NCI-H345 treated with DMSO at 0.1 percent for 48 hours (cell line): ENCODE results near the gene MAP3K4.
"Not testable (repeated sequence)": the region's sequence is repeated elsewhere in the genome, so short reads cannot be mapped to it uniquely, and the experiment has no call there.

Experiments used
- DNase-seq: peaks from one replicate; lab custom pipeline; 2025; ENCODE audit not compliant: unreplicated experiment; lab: John Stamatoyannopoulos, UW

MAP3K4 gene

DNA sequence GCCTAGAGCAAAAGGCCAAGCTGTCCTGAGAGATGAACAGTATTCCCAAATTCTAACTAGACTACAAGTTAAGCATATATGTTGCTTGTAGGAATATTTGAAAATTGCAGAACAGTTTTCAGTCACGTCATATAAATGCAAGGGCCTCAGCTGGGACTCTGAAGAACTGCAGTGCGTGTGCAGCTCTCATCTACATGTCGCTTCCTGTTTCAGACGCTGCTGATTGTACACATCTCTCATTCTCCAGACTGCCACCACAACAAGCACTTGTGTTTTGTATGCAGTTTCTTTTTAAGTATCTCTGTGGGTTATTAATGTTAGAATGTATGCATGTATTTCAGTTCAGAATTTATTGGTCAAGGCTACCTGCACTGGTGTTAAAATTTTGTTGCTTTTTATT, 119.7 kb downstream of the MAP3K4 start:
- no peak for DNase-seq

DNA sequence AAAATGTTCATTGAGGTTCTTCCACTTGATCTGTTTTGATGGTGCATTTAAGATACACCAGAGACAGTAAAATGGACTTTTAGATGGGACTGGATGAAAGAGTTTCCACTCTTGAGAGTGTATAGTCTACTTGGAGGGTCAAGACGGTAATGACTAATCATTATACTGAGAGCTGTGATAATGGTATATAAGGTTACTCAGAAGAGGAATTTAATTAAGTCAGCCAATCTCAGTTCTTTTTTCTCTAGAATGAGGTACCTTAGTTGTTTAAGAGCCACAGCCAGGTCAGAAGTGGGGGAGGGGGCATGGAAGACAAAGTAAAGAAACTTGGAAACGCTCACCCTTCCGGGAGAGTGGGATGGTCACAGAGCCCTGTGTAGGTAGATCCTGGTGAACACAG, 123.9 kb downstream of the MAP3K4 start:
- no peak for DNase-seq

DNA sequence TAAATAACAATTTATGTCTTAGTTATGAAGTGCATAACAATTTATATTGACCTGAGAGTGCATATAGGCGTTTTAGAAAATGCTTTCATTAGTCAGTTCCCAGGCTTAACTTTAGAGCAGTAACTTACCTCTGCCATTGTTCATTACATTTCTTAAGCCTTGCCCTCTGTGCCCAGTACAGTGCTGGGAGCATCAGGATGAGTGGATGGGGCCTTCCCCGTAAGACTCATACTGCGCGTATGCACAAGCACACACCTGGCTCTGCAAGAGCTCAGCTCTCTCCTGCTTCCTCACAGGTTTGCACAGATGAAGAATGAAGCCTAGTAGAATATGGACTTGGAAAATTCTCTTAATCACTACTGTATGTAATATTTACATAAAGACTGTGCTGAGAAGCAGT, 125.0 kb downstream of the MAP3K4 start:
- no peak for DNase-seq

DNA sequence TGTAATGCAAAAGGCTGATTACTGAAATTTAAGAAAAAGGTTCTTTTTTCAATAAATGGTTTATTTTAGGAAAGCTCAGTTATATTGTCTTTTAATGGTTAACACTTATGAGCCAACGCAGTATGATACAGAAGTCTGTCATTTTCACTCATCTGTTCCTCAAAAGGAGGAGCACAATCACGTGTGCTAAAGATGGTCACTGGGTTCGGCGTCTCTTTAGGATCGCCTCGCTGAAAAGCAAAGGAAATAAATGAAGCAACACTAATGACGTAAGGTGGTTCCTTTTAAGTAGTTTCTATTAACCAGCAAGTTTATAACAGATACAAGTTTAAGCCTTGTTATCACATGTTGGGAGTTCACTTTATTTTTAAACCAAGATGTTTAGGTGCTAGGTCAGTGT, 125.7 kb downstream of the MAP3K4 start:
- DNase-seq = no peak

DNA sequence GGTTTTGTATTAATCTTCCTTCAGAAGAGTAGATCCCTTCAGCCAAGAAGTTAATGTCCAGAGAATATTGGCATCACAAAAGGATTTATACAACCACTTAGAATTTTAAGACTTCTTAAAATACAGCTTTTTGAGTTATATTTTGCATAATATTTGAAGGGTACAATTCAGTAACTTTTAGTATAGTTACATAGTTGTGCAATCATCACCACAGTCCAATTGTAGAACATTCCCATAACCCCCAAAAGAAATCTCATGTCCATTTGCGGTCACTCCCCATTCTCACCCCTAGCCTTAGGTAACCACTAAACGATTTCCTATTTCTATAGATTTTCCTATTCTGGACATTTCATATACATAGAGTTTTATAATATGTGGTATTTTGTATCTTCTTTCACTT, 126.4 kb downstream of the MAP3K4 start:
- DNase-seq = no peak

DNA sequence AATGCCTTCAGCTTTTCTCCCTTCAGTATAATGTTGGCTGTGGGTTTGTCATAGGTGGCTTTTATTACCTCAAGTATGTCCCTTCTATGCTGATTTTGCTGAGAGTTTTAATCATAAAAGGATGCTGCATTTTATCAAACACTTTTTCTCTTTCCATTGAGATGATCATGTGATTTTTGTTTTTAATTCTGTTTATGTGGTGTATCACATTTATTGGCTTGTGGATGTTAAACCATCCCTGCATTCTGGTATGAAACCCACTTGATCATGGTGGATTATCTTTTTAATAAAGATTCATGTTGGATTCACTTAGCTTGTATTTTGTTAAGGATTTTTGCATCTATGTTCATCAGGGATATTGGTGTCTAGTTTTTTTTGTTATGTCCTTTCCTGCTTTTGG, 131.8 kb downstream of the MAP3K4 start:
- DNase-seq = not testable (repeated sequence)

DNA sequence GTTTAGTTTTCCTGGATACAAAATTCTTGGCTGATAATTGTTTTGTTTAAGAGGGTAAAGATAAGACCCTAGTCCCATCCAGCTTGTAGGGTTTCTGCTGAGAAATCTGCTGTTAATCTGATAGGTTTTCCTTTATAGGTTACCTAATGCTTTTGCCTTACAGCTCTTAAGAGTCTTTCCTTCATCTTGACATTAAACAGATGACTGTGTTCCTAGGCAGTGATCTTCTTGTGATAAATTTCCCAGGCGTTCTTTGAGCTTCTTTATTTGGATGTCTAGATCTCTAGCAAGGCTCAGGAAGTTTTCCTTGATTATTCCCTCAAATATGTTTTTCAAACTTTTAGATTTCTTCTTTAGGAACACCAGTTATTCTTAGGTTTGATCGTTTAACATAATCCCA, 134.0 kb downstream of the MAP3K4 start:
- DNase-seq = no peak

DNA sequence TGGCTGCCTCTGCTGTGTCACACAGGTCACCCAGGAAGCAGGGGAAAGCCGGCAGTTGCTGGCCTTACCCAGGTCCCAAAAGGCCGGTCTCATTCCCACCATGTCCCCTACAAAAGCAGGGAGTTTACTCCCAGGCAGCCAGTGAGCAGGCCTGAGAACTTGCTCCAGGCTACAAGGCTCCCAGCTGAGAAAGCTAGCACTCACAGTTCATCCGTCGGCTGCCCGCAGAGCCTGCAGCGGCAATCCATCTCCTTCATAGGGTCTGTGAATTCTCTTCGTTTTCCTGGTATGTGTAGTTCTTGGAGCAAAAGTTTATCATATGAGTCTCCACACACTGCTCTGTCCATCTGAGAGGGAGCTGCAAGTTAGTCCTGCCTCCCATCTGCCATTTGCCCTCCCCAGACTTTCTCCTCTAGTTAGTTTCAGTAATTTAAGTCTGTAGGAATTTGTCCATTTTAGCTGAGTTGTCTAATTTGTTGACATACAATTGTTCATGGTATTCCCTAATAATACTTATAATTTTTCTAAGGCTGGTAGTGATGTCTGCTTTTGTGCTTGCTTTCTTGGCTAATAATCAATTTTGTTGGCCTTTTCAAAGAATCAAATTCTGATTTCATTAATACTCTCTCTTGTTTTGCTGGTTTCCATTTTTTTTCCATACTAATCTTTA, 135.6 kb downstream of the MAP3K4 start:
- DNase-seq = no peak

DNA sequence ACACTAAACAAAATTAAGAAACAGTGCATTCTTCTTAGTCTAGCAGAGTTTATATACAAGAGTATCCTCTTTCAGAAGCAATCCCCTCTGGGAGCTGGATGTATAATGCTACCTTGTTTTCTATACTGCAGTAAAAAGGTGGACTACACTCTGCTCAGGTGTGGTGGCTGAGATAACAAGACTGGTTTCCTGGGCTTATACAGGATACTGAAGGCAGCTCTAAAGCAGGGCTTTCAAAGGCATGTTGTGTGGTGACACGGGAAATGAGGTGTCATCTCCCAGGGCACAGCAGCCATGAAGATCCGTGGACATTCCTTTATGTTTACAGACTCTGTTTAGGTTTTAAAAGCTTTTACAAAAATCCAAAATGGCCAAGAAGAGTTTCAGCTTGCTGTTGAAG, 136.7 kb downstream of the MAP3K4 start:
- no peak for DNase-seq

DNA sequence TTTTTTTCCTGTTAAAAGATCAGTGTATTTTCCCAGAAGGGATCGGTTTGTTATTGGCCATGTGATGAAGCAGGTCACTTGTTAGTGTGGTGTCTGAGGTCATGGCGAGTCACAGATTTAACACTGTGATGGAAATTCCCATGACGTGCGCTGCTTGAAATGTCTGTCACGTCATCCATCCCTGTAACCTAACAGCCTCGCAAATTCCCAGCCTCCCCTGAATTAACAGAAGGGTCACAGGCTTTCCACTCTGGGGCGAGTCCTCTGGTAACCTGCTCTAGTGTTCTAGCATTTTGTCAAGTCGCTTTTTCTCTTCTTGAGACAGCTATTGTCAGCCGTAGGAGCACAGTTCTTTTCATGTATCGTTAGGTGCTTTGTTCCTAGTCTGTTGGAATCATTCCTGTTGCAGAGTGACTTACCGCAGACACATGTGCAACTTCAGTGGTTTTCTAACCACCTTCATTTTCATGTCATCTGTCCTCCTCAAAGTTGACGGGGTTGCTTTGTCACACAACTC, 137.2 kb downstream of the MAP3K4 start:
- DNase-seq = no peak

DNA sequence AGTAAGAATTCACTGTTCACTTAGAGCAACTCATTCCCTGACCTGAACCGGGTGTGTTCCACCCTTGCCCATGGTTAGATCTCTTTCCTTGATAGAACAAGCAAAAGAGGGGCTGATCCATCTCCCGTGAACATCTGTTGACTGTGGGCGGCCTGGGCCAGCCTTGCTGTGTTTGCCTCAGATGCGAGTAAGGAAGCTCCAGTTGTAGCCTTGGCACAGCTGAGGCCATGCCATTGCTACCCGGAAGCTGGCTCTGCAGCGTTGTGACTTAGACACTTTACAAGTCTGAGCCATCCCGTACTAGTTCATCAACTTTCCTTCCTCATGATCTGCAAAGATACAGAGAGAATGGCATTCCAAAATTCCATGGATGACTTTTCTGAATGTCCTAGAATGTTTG, 139.0 kb downstream of the MAP3K4 start:
- no peak for DNase-seq

DNA sequence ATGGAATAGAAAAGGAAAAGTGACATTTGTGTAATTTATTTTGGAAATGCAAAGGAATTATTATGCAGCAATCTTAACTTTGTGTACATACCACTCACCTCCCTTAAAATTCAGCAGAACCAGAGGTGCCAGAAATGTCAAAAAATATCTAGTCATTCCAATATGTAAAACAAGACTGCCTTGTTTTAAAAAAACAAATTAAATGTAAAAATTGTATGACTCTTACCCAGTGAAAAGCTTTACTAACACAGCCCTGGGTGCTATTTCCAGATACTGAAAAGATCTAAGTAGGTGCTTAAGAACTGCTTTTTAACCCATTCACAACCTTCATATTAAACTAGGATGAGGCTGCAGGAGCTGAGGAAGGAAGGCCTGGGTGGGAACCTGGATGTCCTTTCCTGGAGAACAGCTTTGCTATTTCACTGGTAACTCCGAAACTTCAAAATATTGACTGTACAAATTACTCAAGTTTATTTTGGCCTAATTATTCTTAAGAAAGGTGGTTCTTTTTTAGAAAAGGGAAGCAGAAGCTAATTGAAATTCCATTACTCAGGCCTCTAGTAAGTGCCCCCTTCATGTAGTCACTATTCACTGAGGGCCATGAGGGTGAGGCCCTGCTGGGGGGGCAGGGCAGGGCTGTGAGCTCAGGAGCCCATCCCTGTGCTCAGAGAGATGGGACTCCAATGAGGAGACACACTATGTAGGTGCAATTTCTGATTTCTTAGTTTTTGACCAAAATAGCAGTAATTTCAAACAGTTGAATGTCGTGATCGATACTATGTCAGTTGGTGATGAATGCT, 139.6 kb downstream of the MAP3K4 start:
- DNase-seq = no peak

DNA sequence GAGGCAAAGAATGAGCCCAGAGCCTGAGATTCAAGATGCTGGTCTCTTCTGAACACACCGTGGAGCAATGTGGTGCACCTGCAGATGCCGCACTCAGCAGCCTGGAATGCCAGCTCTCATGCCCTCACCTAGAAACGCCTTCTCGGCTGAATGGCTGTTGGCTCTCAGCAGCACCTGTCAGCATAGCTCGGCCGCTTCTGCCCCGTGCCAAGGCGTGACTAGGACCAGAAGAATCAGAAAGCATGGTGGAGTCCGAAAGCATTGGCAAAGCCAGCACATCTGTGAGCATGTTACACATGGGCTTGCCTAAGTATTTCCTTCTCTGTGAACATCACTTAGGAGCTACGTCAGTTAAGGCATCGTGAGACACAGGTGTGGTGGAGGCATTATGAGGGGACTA, 140.8 kb downstream of the MAP3K4 start:
- no peak for DNase-seq

DNA sequence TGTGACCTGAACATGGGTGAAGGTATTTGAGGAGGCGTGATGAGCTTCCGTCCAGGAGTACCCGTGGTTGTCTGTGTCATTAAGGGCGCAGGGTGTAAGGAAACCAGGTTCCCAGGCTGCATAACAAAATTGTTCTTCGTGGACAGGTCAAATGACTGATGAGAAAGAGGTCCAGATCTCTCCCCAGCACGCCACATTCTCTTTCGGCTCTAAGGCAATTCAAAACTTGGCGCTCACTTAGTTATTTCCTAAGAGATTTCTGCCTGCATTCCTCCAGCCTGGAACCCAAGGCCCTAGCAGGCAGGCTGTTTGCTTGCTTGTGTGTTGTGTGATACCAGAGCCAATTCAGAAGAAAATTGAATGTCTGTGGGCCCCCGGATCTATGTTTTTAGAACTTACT, 142.4 kb downstream of the MAP3K4 start:
- DNase-seq = no peak

DNA sequence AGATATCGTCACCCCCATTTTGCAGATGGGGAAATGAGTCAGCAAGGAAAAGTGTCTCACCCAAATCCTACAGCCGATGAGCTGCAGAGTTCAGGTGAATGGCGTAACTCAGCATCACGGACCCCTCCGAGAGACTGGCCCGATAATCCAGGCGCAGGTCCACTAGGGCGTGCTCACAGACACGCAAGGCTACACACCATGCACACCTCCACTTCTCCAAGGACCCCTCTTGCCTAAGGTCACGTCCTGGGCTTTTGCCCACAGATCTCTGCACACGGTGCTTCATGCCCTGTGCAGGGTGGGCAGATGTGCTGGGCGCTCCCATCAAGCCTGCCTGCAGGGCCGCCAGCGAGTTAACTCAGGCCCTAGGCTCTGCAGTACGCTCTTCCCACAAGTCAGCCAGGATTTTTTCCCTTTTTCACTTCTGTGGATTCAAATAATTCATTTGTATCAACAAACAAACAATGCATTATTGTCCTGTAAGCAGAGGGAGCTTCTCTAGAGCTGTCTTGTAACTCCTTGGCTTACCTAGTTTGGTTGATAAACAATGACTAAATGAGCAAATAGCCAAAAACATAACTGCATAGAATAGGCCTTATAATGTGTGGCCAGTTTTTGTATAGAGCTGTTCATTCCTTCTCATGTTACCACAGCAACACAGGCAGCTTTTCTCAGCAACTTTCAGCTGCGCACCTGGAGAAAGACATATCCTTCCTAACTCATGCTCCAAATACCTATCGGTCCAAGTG, 143.2 kb downstream of the MAP3K4 start:
- DNase-seq = no peak

DNA sequence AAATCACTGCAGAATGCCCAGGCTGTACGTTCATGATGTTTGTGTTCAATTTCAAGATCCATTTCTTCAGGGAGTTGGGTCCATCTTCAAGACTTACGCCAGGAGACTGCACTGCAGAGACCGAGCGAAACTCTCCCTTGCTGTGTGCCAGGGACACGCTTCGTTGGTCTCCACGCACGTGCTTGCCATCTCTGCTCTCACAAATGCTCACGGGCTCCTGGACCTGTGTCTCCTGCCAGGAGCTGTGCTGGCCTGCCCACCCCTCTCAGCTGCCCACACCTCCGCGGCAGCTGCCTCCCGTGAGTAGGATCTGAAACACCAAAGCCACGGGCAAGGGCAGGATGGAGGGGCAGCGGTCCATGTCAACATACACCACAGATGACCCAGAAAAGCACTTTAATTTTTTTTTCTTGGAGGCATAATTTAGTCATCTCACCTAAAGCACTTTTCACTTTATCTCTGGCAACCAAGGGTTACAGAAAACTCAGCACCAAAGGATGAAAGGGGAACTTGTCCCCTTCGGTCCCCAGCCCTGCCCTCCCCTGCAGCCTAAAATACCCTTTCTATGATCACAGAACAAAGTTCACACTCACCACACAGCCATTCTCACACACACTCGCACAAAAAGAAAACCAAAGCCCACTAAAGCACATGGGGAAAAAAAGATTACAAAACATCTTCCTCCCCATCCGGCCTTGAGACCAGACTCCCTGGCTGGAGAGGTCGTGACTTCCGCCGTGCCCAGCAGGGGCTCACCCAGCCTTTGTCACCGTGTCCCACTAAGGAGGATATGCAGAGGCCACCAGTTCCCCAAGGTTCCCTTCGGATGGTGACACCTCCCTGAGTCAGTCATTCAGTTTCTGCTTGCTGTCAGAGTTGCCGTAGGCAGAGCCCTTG, 144.4 kb downstream of the MAP3K4 start:
- DNase-seq = no peak

DNA sequence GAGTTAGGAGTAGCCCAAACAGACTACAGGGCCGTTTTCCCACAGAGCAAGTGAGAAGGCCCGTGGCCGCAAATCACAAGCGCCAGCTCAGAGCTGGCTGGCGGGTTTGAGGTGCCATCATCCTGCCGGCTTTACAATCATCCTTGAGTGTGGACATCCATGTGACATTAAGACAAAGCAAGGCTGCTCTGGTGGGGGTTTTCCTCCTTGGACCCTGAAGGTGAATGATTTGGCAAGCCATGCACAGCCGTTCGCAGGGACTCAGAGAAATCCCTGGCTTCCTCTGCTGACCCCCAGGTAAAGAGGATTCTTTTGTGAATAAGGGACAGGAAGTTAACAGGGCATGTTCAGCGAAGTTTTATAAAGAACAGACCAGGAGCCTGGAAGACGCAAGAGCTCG, 145.1 kb downstream of the MAP3K4 start:
- no peak for DNase-seq

DNA sequence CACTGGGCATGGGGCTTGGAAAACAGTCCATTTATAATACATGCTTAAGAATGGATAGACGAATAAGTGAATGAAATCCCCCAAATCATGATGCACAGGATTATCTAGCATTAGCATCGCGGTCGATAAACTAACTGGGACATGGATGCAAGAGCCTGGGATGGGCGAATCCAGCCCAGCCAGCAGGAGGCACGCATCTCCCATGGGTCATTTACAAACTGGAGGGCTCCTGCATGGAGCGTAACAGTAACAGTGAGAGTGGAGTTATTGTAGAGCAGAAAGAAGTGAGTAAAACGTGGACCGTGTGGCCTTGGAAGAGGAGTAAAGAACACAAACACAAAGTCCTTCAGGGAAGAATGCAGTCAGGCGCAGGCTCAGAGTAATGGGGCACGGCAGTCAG, 145.8 kb downstream of the MAP3K4 start:
- no peak for DNase-seq

DNA sequence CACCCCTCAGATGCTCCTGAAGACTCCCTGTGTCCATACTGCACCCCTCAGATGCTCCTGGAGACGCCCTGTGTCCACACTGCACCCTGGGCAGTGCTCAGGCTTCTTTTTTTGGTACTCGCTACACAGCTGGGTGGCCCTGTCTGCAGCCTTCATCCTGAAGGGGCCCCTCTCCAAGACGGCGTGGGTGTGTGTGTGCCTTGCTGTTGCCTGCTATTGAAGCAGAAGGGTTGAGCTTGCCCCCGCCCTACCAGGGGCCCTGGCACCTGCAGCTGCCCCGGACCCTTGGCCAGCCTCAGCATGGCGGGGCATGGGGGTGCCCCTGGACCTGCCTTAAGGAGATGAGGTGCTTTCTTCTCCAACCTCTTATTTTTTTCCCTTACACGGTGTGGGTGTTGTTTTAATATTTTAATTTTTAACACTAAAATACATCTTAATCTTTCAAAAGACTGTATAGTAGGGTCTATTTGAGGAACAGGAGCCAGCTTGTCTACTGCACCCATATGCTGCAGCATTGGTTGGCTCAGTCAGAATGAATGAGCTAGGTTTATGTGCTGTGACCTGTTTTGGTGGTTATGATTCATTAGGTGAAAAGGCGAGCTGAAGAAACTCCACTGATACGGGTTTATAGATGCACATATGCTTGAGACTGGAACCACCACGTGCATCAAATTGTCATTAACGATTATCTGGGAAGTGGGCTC, 146.4 kb downstream of the MAP3K4 start:
- DNase-seq = no peak
